HG02885 (cell line): ENCODE results near the gene TPM2.

Experiments used
- ATAC-seq: cut with Tn5 transposase; IDR thresholded peaks from one replicate; pipeline ENCODE4 v1.9.1; 2021; ENCODE audit warnings: mild to moderate bottlenecking; ENCODE audit not compliant: unreplicated experiment, poor library complexity

The TPM2 gene

GRCh38 chr9:35680331-35681105 is 9.2 kb downstream of the TPM2 start:
- peak; percentile 66 for ATAC-seq

GRCh38 chr9:35679766-35680330 is 9.9 kb downstream of the TPM2 start:
- no peak for ATAC-seq

GRCh38 chr9:35679091-35679490 is 10.6 kb downstream of the TPM2 start:
- no peak for ATAC-seq

GRCh38 chr9:35675732-35676392 is 13.9 kb downstream of the TPM2 start:
- ATAC-seq, result no peak

- no peak for ATAC-seq
These were observed 14.5 kb downstream of the TPM2 start for GRCh38 chr9:35675204-35675603.

- no peak for ATAC-seq
These were observed 15.7 kb downstream of the TPM2 start for GRCh38 chr9:35674025-35674361.

GRCh38 chr9:35673132-35674024 is 16.3 kb downstream of the TPM2 start, which contains the start of gene CA9:
TSS of gene CA9 (plus strand) at chr9:35673928. CDS start at chr9:35673960, 32 bp downstream.
- no peak for ATAC-seq

GRCh38 chr9:35669331-35670145 is 20.2 kb downstream of the TPM2 start:
- no peak for ATAC-seq

GRCh38 chr9:35667939-35668338 is 21.8 kb downstream of the TPM2 start:
- ATAC-seq, result no peak

GRCh38 chr9:35666549-35666948 is 23.2 kb downstream of the TPM2 start:
- ATAC-seq, result no peak

GRCh38 chr9:35666045-35666444 is 23.7 kb downstream of the TPM2 start:
- ATAC-seq, result no peak

GRCh38 chr9:35665471-35665818 is 24.3 kb downstream of the TPM2 start:
- no peak for ATAC-seq

- ATAC-seq, result peak; percentile 80
These were observed 24.9 kb downstream of the TPM2 start, which contains the start of gene ARHGEF39 for GRCh38 chr9:35664531-35665470. TSS of gene ARHGEF39 (minus strand) at chr9:35665195. CDS start at chr9:35665169, 26 bp downstream.

GRCh38 chr9:35662437-35662836 is 27.3 kb downstream of the TPM2 start:
- ATAC-seq, result no peak

- ATAC-seq, result no peak
These were observed 27.9 kb downstream of the TPM2 start for GRCh38 chr9:35661756-35662350.

GRCh38 chr9:35660966-35661415 is 28.7 kb downstream of the TPM2 start:
- ATAC-seq, result no peak

GRCh38 chr9:35659340-35659739 is 30.4 kb downstream of the TPM2 start:
- ATAC-seq, result no peak

GRCh38 chr9:35658968-35659220 is 30.8 kb downstream of the TPM2 start:
- ATAC-seq, result no peak
